SKM-1 (cell line): ENCODE measurements around the gene PITPNC1.
"Not testable (repeated sequence)": the region's sequence is repeated elsewhere in the genome, so short reads cannot be mapped to it uniquely, and the experiment has no call there.

Source experiments
- DNase-seq: peaks from one replicate; lab custom pipeline; 2025; ENCODE audit not compliant: unreplicated experiment; lab: John Stamatoyannopoulos, UW

PITPNC1 gene

GRCh38 chr17:67456103-67456502 lies 79.0 kb downstream of the PITPNC1 start:
- DNase-seq, result no peak

DNA sequence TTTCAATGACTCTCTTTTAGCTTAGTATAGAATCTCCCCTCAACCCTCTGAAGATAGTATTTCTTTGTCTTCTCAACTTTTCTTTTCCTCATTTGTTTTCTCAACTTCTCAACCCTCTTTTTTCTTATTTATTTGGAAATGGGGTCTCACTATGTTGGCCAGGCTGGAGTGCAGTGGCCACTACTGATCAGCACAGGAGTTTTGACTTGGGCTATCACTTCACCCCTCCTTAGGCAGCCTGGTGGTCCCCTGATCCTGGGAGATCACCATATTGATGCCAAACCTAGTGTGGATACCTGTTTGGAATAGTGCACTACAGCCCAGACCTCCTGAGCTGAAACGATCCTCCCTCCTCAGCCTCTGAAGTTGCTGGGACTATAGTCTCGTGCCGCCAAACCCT lies 79.8 kb downstream of the PITPNC1 start:
- DNase-seq, result no peak

DNA sequence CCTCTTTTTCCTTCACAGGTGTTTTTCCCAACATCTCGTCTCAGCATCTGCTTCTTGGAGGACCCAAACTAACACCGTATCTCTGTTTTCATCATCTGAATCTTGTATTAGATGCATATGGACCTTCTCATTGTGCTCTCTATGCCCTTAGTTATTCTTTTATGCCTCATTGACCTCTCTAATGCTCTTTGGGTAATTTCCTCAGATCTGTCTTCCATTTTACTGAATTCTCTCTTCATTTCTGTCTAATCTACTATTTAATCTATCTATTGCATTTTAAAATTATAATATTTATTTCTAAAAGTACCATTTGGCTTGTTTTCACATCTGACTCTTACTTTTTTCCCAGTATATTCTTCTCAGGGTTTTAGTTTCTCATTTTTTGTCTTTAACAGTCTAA lies 81.1 kb downstream of the PITPNC1 start:
- DNase-seq, result no peak

DNA sequence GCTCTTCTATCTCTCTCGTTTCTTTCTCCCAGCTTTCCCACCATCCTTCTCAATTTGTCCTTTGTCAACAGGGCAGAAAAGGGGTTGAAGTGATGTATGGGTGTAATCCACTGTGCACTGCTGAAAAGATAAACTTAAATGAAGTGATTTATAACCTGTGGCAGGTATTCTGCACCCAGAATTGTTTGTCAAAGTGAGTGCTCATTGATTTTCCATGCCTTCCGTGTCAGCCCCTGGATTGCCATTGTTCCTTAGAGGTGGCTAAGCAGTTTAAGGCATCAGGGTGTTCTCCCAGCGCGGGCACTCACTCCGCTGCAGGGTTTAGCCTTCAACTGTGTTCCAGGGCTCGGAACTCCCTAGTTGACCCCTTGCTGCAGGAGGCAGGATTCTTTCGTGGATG lies 82.9 kb downstream of the PITPNC1 start:
- DNase-seq, result no peak

DNA sequence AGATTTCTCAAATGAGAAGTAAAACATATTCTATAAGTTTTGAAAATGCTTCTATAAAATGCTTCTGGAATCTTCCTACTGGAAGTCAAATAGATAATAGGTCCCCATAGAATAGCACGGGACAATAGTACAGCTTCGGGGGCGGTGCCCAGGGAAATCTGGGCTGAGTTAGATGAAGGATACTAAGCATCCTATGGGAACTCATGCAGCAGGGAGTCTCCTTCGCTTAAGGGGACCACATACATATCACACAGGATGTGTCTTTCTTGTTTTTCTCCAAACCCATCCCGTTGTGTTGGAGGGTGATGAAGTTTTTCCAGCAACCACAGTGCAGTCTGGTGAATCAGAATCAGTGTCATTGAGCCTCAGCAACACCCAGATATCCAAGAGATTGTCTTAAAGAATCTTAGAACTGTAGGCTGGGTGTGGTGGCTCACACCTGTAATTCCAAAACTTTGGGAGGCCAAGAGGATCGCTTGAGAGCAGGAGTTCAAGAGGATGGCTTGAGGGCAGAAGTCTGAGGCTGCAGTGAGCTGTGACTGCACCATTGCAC lies 84.2 kb downstream of the PITPNC1 start:
- DNase-seq, result no peak

GRCh38 chr17:67461876-67462275 lies 84.8 kb downstream of the PITPNC1 start:
- no peak for DNase-seq

DNA sequence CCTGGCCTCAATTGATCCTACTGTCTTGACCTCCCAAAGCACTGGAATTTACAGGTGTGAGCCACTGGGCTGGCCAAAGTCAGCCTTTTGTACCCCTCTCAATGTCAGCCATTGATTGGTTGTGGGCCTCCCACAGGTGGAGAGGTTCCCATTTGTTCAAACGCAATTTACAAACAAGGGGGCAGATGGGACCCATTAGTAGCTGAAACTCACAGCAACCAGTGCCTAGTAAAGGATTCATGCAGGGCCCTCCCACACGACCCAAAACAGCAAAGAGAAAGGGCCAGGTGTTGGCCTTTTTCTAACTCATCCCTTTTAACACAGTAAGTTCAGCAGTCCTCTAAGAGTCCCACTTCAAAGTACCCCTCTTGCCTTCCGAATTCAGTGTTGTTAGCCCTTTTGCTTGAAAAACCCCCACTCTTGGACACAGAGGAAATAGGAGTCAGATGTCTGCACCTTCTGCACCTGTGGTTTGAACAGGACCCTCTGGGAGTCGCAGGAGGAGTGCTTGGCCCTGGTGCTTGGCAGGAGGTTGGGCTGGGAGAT lies 89.2 kb downstream of the PITPNC1 start:
- no peak for DNase-seq

- no peak for DNase-seq
Measured at GRCh38 chr17:67467500-67468455, 90.7 kb downstream of the PITPNC1 start.

DNA sequence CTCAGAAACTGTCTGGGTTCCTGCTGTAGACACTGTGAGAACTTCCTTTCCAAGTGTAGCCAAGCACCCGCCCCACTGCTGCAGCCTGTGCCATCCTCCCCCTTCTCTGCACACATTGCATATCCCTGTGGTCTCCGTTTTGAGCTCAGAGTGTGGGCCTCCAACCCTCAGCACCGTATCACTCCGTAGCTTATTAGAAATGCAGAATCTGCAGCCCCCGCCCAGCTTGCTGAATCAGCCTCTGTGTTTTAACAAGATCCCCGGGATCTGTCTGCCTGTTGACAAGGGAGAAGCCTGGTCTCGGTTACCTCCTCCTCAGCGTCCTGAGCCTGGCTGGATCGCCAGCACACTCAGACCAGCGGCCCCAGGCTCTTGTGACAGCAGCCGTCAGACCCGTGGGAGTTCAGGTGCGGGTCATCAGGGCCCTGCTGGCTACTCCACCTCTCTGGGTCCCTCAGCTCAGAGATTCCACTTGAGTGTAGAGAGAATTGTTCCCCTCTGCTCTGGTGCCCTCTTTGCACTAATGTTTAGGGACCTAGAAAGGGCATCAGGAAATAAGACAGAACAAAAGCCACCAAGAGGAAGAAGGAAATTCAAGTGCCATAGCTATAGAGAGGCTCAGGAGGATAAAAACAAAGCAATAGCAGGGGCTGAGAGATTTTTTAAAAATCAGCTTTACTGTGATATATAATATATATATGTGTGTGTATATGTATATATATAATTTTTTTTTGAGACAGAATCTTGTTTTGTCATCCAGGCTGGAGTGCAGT lies 92.3 kb downstream of the PITPNC1 start:
- DNase-seq, result no peak

- no peak for DNase-seq
Measured at GRCh38 chr17:67470163-67470562, 93.1 kb downstream of the PITPNC1 start.

DNA sequence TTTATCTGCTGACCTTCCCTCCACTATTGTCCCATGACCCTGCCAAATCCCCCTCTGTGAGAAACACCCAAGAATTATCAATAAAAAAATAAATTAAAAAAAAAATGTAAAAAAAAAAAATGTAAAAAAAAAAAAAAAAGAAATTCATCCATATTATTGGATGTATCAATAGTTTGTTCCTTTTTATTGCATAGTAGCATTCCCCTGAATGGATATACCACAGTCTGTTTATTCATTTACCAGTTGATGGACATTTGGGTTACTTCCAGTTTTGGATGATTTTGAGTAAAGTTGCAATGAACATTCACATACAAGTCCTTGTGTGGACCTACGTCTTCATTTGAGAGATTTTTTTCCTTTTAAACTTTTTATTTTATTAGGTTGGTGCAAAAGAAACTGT lies 94.0 kb downstream of the PITPNC1 start:
- no peak for DNase-seq

DNA sequence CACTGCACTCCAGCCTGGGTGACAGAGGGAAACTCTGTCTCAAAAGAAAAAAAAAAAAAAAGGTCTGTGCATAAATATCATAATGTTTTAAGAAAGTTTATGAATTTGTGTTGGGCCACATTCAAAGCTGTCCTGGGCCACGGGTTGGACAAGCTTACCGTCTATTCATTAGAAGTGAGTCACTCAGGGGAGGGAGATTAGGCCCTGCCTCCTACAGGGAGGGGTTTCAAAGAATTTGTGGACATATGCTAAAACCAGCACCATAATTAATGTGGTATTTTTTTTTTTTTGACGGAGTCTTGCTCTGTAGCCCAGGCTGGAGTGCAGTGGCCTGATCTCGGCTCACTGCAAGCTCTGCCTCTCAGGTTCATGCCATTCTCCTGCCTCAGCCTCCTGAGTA lies 95.5 kb downstream of the PITPNC1 start:
- not testable (repeated sequence) for DNase-seq

DNA sequence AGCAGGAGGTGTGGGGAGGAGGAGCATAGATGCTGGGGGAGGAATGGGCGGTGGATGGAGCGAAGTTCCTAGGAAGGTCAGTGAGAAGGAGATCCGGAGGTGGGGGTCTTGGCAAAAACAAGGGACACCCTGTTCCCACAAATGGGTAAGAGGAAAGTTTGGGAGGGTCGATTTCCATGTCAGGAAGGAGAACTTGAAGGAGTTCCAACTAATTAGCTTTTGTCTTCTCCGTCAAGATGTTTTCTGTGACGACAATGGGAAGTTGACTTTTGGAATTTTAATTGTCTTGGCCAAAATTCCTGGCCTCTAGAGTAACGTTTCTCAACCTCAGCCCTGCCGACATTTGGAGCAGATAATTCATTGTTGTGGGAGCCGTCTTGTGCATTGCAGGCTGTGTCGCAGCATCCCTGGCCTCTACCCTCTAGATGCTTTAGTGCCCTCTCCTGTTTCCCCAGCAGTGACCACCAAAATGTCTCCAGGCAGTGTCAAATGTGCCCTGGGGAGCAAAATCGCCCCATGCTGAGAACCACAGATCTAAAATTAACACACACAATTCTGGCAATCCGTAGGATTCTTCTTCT lies 97.1 kb downstream of the PITPNC1 start:
- DNase-seq, result no peak

DNA sequence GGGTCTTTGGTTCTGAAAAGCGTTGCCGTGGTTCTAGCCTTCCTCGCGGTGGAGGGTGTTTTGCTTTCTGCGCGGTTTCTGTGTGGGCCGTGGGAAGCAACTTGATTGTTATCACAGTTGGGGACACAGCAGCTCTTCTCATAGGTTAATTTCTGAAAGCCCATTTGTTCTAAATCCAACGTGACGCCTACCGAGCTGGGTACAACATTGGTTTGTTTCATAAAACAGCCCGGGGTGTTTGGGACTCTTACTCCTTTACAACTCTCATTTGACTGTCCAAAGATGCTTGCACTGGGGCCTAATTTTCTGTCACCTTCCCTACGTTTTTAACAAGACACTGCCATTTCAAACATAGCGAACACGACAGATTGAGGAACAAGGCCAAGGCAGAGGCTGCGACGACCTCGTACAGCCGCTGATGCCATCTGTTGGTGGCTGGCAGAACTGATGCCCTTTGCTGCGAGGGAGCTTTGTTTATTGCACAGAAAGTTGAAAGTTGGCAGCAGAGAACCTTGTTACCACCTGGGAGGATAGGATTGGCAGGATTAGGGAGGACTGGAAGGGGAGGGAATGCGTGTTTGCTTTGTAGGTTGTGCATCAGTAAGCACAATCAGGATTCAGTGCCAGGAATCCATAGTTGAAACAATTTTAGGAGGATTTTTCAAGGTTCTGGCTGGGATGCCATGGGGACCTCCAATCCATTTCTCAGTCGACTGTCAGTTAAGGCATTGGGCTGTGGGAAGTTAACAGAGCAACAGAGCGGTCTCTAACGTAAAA lies 98.3 kb downstream of the PITPNC1 start:
- peak; percentile 49 for DNase-seq

DNA sequence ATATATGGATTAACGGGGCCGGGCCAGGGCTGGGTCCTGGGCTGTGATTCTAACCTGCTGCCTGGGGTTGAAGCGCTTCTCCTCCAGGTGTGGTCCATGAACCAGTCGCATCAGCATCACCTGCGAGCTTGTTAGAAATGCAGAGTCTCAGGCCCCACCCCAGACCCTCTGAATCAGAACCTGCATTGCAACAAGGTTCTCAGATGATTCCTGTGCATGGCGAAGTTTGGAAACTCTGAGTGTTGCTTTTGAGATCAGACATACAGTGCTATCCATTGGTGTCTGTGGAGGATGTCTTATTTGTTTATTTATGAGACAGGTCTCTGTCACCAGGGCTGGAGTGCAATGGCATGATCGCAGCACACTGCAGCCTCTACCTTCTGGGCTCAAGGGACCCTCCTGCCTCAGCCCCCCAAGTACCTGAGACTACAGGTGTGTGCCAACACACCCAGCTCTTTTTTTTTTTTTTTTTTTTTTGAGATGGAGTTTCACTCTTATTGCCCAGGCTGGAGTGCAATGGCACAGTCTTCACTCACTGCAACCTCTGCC lies 99.8 kb downstream of the PITPNC1 start:
- no peak for DNase-seq

GRCh38 chr17:67477687-67478086 lies 100.6 kb downstream of the PITPNC1 start:
- no peak for DNase-seq

DNA sequence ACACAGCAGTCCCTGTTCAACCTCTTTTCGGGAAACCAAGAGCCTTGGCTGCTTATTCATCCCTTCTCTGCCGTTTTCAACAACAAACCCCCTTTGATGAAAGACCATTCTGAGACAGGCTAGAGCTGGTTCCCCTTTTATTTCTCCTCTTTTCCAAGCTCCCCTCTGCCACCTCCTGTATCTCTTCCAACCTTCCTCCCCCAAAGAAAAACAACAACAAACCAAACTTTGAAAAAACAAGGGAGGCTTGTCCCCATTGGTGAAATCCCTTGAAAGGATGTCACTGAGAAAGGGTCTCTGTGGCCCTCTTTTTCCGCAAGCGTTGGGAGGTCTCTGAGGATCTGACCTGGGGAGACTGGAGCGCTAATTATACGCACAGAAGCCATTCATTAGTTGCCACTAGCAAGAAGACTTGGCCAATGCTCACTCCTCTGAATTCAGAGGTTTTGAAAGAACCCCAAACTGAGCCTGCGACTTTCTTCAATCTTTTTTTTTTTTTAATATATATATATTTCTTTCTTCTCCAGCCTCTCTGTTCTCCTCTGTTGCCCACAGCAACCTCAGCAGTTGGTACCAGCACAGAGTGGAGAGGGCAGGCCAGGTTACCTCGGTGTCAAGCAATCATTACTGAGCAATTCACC lies 101.4 kb downstream of the PITPNC1 start:
- DNase-seq, result no peak

- no peak for DNase-seq
Measured at GRCh38 chr17:67479148-67479547, 102.1 kb downstream of the PITPNC1 start.

- DNase-seq, result not testable (repeated sequence)
Measured at GRCh38 chr17:67480959-67481358, 103.9 kb downstream of the PITPNC1 start.

DNA sequence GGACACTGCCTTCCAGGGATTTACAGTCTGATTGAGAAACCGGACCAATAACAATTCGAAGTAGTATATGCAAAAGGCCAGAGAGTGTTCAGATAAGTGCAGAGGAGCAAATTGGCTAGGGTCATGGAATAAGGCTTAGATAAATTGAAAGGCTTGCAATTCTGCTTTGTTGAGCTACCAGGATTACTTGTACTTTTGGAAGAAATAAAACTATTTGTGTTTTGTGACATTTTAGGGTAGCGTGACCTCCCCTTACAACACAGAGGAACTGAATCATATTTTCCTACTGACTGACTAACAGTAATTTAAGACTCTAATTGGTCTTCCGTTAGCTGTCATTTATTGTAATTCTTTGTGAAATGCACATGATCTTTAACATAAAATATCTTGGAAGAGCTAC lies 104.7 kb downstream of the PITPNC1 start:
- no peak for DNase-seq
